GM12878 (cell line): ENCODE measurements around the gene TP53I11. TPM values are rescaled to one million over a fixed set of nuclear protein-coding genes. Genes with fewer than 3 reads are reported as not detected.

Experiments
- ATAC-seq: fragments of 200-7000 bp; cut with Tn5 transposase; 3 replicates; pipeline ENCODE4 v1.9.1; 2020; ENCODE audit warnings: mild to moderate bottlenecking, moderate library complexity
- BruUV-seq: library from RNA; stranded (reverse); fragments of 400-500 nt; replicated peaks from 2 replicates; lab custom pipeline; 2021; lab: Mats Ljungman, UMichigan
- CTCF ChIA-PET: fragments of 300-600 bp; sonication (Branson Sonifier 250); formaldehyde crosslinking; extraction: SDS; loops from one replicate; lab custom pipeline; 2021; ENCODE audit warnings: inconsistent platforms; lab: Yijun Ruan, JAX
- POLR2A ChIA-PET: fragments of 350-600 bp; formaldehyde crosslinking; extraction: SDS; loops from one replicate; lab custom pipeline; 2021; ENCODE audit warnings: inconsistent platforms; lab: Charles Lee
- RAD21 ChIA-PET: fragments of 300-600 bp; sonication (Branson Sonifier 250); formaldehyde crosslinking; loops from one replicate; lab custom pipeline; 2023; ENCODE audit warnings: antibody characterized with exemption; ENCODE audit not compliant: unreplicated experiment; lab: Charles Lee
- SMC1A ChIA-PET: fragments of 300-600 bp; sonication (Branson Sonifier 250); formaldehyde crosslinking; loops from one replicate; lab custom pipeline; 2023; ENCODE audit not compliant: unreplicated experiment, uncharacterized antibody; lab: Charles Lee
- DNase-seq: peaks from one replicate; pipeline ENCODE4 v3.0.0-alpha.2; 2011; ENCODE audit warnings: low read depth, low spot score
- FAIRE-seq: peaks from 3 replicates; lab custom pipeline; 2011; peaks lifted over from hg19 to GRCh38; lab: Jason Lieb, UNC
- H2AFZ ChIP-seq: 2 replicates; pipeline ENCODE4 v1.6.0; 2011; ENCODE audit warnings: low read depth, low read length, control low read depth; ENCODE audit not compliant: control insufficient read depth
- H3K27ac ChIP-seq: 2 replicates; pipeline ENCODE4 v1.5.1; 2011; ENCODE audit warnings: control low read depth; ENCODE audit not compliant: control insufficient read depth, insufficient read depth
- H3K27me3 ChIP-seq, 2 experiments: replicated peaks in 1 of 2; 2 replicates each; pipeline versions ENCODE4 v1.6.0 to v1.6.1; 2011; ENCODE audit warnings: low read length in 1 of 2; ENCODE audit not compliant: control insufficient read depth in 2 of 2, insufficient read depth in 2 of 2
- H3K36me3 ChIP-seq, 2 experiments: 2 replicates each; pipeline ENCODE4 v1.5.1; 2011; ENCODE audit warnings: low read length in 1 of 2; ENCODE audit not compliant: control insufficient read depth in 2 of 2, insufficient read depth in 2 of 2
- H3K4me1 ChIP-seq: 2 replicates; pipeline ENCODE4 v1.6.1; 2011; ENCODE audit warnings: mild to moderate bottlenecking, low read length, moderate library complexity, mixed read lengths; ENCODE audit not compliant: control insufficient read depth, insufficient read depth
- H3K4me2 ChIP-seq: 2 replicates; pipeline ENCODE4 v1.6.0; 2011; ENCODE audit warnings: control low read depth; ENCODE audit not compliant: control insufficient read depth, insufficient read depth
- H3K4me3 ChIP-seq: fragments of 200-600 bp; sonication (generic); 2 replicates; pipeline ENCODE4 v1.5.1; 2016
- H3K79me2 ChIP-seq: 2 replicates; pipeline ENCODE4 v1.6.0; 2011; ENCODE audit warnings: low read length; ENCODE audit not compliant: control insufficient read depth, insufficient read depth
- H3K9ac ChIP-seq: 2 replicates; pipeline ENCODE4 v1.8.0; 2011; ENCODE audit warnings: low read length, control low read depth, mixed read lengths; ENCODE audit not compliant: control insufficient read depth, insufficient read depth
- H3K9me3 ChIP-seq: replicated peaks from 3 replicates; pipeline ENCODE4 v1.5.1; 2011; ENCODE audit warnings: mild to moderate bottlenecking, low read length; ENCODE audit not compliant: control insufficient read depth, insufficient read depth
- H4K20me1 ChIP-seq: 2 replicates; pipeline ENCODE4 v1.6.0; 2011; ENCODE audit not compliant: control insufficient read depth, insufficient read depth
- BHLHE40 ChIP-seq, 2 experiments: fragments of 450-650 bp in 1 of 2; IDR thresholded peaks; 2 replicates each; pipeline ENCODE4 v1.6.1; 2011 to 2017; ENCODE audit warnings: low read depth in 2 of 2, borderline replicate concordance in 1 of 2, improper control_type of control experiment in 1 of 2, low read length in 1 of 2, mild to moderate bottlenecking in 1 of 2
- ESRRA ChIP-seq: IDR thresholded peaks from 2 replicates; pipeline ENCODE4 v1.6.1; 2012; ENCODE audit warnings: mild to moderate bottlenecking, low read length, improper control_type of control experiment
- NFYA ChIP-seq: IDR thresholded peaks from 2 replicates; pipeline ENCODE4 v1.6.1; 2011; ENCODE audit warnings: low read depth, mild to moderate bottlenecking, low read length, improper control_type of control experiment, borderline replicate concordance
- REST ChIP-seq: IDR thresholded peaks from 2 replicates; pipeline ENCODE4 v1.6.1; 2012; ENCODE audit warnings: mild to moderate bottlenecking, low read depth, low read length
- ZBTB4 ChIP-seq: fragments of 450-650 bp; formaldehyde crosslinking; IDR thresholded peaks from 2 replicates; pipeline ENCODE4 v1.4.0; 2022; ENCODE audit warnings: mild to moderate bottlenecking, moderate library complexity
- ZNF217 ChIP-seq: fragments of 450-650 bp; IDR thresholded peaks from 2 replicates; pipeline ENCODE4 v1.6.1; 2017; ENCODE audit warnings: antibody characterized with exemption, mild to moderate bottlenecking
- WGBS: methylation state at CpG from one replicate; pipeline ENCODE4 v1.1.6; 2016; ENCODE audit warnings: low lambda C conversion rate; ENCODE audit not compliant: insufficient replicate concordance, insufficient coverage; ENCODE audit errors: missing lambda C conversion rate; 5-methylcytosine and 5-hydroxymethylcytosine counted together
- in situ Hi-C: fragments of 300-500 bp; cut with MboI; formaldehyde crosslinking; loops from 9 replicates; pipeline ENCODE4 v1.14.3; 2018; ENCODE audit warnings: mixed read lengths
- intact Hi-C: fragments of 100-400 bp; cut with micrococcal nuclease; formaldehyde crosslinking; loops from one replicate; pipeline ENCODE4 v1.14.2; 2022; ENCODE audit not compliant: unreplicated experiment
- polyA plus RNA-seq, 11 experiments: library from polyadenylated mRNA; depleted of rRNA in 4 of 11; unstranded in 6 of 11; stranded (reverse) in 5 of 11; fragments of >200 nt; fragmentation: Nextera tagmentation in 4 of 11; fragmentation: Illumina TruSeq in 1 of 11; extraction: Ambion mirVana in 4 of 11; extraction: Trizol in 1 of 11; gene quantifications; 1 replicate in 1 of 11; 2 replicates in 10 of 11; pipeline versions ENCODE4 v1.2.1 to v1.2.3, GENCODE V29; 2011 to 2016; ENCODE audit warnings: inconsistent platforms in 2 of 11, missing spikeins in 2 of 11, low read depth in 1 of 11
- total RNA-seq, 4 experiments: library from RNA; depleted of rRNA in 3 of 4; stranded (reverse); fragments of >200 nt in 3 of 4; fragmentation: Illumina TruSeq in 1 of 4; extraction: Trizol in 1 of 4; gene quantifications; 2 replicates each; pipeline versions ENCODE4 v1.2.1 to v1.2.3, GENCODE V29; 2013 to 2021

TP53I11 gene
- total and polyA plus RNA-seq, 10 of the 15 experiments (the other 5 are each of a cell fraction or from before 2014, with no cell fraction given), result 0.03 to 0.28 (median 0.17) TPM; not detected in 3

GRCh38 chr11:44920451-44920850 lies 30.2 kb downstream of the TP53I11 start (continued):
- no peak for TF ChIP-seq ZBTB4 (CRISPR knock-in tag)
- no peak for TF ChIP-seq ESRRA
- TF ChIP-seq ZNF217, result no peak
- TF ChIP-seq NFYA, result no peak

- Histone ChIP-seq H3K79me2 (no peaks in the 10 kb centered on the region), H3K4me2 (no peak overlapping the region), H3K27ac (no peak overlapping the region), H3K9me3 (no peaks in the 10 kb centered on the region), H3K36me3 (no peaks in the 10 kb centered on the region), H3K4me1 (peaks cover 7% of the 10 kb centered on the region), H4K20me1 (no peaks in the 10 kb centered on the region)
- no peak for FAIRE-seq
- WGBS, result 57% methylated on average over 4 of the region's 4 CpGs
- intact Hi-C loops, result loop anchor here (10.0 kb wide), 2 partner anchors 263 to 633 kb away; no protein-coding TSS in a partner anchor
- CTCF ChIA-PET, result no interaction called here
- POLR2A ChIA-PET, result no interaction called here
- DNase-seq, result no peak
- RAD21 ChIA-PET, result no interaction called here
- TF ChIP-seq REST, result no peak
- no peak for TF ChIP-seq BHLHE40 (IDR thresholded peaks at IDR 0.05; ENCODE audit: borderline replicate concordance in 1 of 2, low read depth in 2 of 2, low read length in 1 of 2)
- TF ChIP-seq, all 136 proteins: peak for 0
- SMC1A ChIA-PET, result no interaction called here
- Histone ChIP-seq H3K4me3 (no peak overlapping the region), H3K9ac (no peak overlapping the region), H2AFZ (no peak overlapping the region), H3K27me3 (no peaks in the 10 kb centered on the region; a peak in 1 of 4 replicates)
- BruUV-seq, result no TSS peak
- no peak for ATAC-seq
- in situ Hi-C loops, result loop anchor here (10.0 kb wide), 1 partner anchor 193 kb away; the partner anchor contains the start of gene TSPAN18
Observed at GRCh38 chr11:44917741-44918140, 32.9 kb downstream of the TP53I11 start.
